HG03045 (cell line): ENCODE data around the gene HAGHL.
"Not testable (repeated sequence)": the region's sequence is repeated elsewhere in the genome, so short reads cannot be mapped to it uniquely, and the experiment has no call there.

ENCODE experiments used
- ATAC-seq: cut with Tn5 transposase; IDR thresholded peaks from one replicate; pipeline ENCODE4 v1.9.1; 2021; ENCODE audit warnings: mild to moderate bottlenecking, moderate library complexity; ENCODE audit not compliant: unreplicated experiment

The HAGHL gene

DNA sequence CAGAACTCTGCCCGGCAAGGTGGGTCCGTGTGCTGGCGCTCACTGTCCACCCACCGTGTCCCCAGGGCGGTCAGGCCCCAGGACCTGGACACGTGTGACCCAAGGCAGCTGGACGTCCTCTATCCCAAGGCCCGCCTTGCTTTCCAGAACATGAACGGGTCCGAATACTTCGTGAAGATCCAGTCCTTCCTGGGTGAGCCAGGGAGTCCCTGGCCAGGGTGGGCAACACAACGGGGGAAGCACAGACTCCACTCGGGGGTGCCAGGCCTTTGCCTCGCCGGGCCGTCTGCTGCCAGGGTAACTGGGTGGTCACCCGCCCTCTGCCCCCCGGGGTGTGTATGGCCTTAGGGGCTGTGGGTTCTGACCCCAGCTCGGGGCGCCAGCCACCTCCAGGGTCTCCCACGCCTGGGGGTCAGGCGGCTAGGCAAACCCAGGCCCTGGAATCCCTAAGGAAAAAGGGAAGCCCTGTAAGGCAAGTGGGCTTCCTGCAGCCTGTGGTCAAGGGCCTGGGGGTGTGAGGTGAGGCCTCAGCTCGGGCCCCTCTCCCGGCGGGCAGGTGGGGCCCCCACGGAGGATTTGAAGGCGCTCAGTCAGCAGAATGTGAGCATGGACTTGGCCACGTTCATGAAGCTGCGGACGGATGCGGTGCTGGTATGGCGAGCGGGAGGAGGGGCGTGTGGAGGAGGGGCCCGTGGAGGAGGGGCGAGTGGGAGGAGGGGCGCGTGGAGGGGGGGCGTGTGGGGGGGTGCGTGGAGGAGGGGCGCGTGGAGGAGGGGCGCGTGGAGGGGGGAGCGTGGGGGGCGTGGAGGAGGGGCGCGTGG is 40.1 kb downstream of the HAGHL start:
- no peak for ATAC-seq

- ATAC-seq = no peak
Observed at GRCh38 chr16:767743-768235, 40.9 kb downstream of the HAGHL start.

DNA sequence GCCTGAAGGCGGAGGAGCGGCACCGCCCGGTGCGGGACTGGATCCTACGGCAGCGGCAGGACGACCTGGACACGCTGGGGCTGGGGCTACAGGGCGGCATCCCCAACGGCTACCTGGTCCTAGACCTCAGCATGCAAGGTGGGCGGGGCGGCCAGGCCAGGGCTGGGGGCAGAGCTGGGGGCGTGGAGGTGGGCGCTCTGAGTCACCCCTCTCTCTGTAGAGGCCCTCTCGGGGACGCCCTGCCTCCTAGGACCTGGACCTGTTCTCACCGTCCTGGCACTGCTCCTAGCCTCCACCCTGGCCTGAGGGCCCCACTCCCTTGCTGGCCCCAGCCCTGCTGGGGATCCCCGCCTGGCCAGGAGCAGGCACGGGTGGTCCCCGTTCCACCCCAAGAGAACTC is 41.5 kb downstream of the HAGHL start:
- no peak for ATAC-seq

DNA sequence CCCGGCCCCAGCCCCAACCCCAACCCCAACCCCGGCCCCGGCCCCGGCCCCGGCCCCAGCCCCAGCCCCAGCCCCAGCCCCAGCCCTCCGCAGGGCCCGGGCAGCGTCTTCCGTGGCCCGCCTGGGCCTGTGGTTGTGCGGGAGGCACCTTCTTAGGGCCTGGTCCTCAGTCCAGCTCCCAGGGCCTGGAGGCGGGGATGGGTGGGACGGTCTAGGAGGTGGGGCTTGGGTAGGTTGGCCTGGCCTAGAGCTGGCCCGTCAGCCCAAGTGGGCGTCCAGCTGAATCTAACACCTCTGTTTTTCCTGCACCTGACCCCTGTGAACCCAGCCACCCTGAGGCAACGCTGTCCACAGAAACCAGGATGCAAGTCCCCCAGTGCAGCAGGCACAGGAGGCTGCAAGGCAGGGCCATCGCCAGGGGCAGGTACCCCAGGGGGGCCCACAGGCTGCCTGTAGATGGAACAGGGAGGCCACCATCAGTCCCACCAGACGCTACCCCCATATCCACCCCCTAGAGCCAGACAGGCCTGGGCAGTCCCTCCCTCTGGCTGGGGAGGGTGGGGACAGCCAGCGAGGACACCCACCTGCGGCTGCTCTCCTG is 42.4 kb downstream of the HAGHL start:
- no peak for ATAC-seq

GRCh38 chr16:769934-770333 is 43.0 kb downstream of the HAGHL start:
- ATAC-seq = no peak

DNA sequence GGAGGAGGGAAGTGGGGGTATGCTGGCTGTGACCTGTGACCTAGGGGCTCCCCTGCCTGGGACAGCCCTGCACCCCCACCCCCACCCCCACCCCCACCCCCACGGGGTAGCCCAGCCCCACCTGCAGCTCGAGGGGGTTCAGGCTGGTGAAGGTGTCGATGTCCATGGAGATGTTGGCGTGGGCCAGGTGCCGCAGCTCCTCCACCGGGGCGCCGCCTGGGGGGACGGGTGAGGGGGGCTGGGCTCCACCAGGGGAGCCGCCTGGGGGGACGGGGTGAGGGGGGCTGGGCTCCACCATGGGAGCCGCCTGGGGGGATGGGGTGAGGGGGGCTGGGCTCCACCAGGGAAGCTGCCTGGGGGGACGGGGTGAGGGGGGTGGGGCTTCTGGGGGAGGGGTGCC is 43.5 kb downstream of the HAGHL start:
- no peak for ATAC-seq

- no peak for ATAC-seq
Observed at GRCh38 chr16:772959-773358, 46.1 kb downstream of the HAGHL start.

DNA sequence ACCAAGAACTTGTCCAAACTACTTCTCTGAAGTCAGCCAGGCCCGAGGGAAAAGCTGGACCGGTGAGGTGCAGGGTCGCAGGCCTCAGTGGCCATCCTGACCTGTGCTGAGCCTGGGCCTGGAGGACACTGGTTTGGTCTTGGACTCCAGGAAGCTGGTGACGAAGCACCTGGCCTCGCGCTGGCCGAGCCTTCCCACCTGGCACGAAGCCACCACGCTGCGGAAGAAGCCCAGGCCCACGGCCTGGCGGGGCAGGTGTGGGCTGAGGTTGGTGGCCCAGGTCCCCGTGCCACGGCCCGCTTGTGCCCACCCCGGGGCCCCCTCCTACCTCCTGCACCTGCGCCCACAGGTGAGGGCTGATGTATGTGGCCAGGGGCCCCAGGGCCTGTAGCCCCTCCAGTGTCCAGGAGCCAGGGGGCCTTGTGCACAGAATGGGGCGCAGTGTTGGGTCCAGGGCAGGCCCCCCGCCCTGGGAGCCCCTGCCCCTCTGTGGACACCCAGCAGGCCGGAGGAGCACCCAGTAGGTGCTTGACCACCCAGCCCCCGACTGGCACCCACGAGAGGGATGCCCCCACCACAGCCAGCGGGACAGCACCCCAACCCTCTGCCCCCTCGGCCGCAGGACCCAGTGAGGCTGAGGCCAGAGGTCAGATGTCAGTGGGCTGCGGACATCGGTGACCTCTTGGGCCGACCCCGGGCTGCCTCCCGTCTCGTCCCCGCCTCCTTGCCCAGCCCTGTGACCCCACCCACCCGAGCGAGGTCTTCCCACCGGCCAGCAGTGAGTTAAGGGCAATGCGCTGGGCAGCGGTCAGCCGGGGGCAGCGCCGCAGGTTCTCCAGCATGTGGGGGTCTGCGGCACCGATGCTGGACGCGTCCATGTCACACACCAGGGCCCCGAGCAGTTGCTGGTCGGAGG is 47.4 kb downstream of the HAGHL start:
- ATAC-seq = no peak

DNA sequence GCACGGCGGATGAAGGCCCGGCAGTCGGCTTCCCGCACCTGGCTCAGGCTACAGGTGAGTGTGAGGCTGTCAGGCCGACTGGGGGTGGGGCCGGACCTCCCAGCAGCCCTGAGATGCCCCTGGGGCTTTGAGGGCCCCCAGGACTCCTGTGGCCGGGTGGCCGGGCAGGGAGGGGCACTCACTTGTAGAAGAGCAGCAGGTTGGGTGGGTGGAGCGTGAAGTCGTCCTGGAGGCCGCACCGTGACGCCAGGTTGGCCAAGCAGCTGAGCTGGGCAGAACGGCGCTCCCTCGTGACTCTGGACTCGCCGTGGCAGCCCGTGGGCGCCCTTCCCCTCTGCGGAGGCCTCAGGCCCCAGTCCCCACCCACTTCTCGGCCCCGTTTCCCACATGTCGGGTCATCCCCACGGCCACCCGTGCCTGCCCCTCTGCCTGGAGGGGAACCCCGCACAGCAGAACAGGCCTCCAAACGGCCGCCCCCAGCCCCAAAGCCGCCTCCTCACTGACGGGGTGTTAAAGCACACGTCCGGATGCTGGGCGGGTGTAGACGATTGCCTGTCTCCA is 48.4 kb downstream of the HAGHL start:
- no peak for ATAC-seq

- not testable (repeated sequence) for ATAC-seq
Observed at GRCh38 chr16:776298-776697, 49.4 kb downstream of the HAGHL start.

DNA sequence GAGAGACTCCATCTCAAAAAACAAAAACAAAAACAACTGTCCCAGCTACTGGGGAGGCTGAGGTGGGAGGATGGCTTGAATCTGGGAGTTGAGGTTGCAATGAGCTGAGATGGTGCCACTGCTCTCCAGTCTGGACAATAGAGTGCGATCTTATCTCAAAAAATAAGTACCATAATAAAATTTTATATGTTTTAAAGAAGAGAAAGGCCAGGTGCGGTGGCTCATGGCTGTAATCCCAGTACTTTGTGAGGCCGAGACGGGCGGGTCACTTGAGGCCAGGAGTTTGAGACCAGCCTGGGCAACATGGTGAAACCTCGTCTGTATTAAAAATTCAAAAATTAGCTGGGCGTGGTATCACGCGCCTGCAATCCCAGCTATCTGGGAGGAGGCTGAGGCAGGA is 49.9 kb downstream of the HAGHL start:
- ATAC-seq = no peak

GRCh38 chr16:777826-778225 is 50.9 kb downstream of the HAGHL start:
- no peak for ATAC-seq

GRCh38 chr16:778447-778846 is 51.5 kb downstream of the HAGHL start:
- ATAC-seq = no peak

DNA sequence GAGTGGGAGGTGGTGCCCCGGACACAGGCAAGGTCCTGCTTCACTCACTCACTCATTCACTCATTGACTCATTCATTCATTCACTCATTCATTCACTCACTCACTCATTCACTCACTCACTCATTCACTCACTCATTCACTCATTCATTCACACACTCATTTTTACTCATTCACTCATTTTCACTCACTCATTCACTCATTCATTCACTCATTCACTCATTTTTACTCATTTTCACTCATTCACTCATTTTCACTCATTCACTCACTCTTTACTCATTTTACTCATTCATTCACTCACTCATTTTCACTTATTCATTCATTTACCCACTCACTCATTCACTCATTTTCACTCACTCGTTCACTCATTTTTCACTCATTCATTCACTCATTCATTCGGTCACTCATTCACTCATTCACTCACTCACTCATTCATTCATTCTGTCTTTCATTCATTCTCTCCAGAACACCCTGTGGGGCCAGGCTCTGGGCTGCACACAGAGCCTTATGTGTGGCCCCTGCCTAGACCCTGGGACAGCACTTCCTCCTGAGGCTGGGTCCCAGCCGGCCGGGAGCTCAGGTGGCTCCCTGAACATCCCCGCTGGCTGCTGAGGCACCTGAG is 52.1 kb downstream of the HAGHL start:
- ATAC-seq = no peak
